Ovary (tissue), 3 donors: ENCODE data around the gene NENF.
"Not testable (repeated sequence)": the region's sequence is repeated elsewhere in the genome, so short reads cannot be mapped to it uniquely, and the experiment has no call there.

Experiments
- CTCF ChIP-seq, 3 donors: fragments of 450-650 bp in 2 of 3; fragments of 200-600 bp in 1 of 3; IDR thresholded peaks; one replicate each; pipeline versions ENCODE4 v1.5.1 to v1.8.0; 2016 to 2022; ENCODE audit warnings: antibody characterized with exemption in 3 of 3, mild to moderate bottlenecking in 1 of 3
- EP300 ChIP-seq: sonication (generic); formaldehyde crosslinking; IDR thresholded peaks from one replicate; pipeline ENCODE4 v1.6.1; 2017; ENCODE audit warnings: antibody characterized with exemption
- donor health status: DM: no; HTN: no; CAD: no.

DNA sequence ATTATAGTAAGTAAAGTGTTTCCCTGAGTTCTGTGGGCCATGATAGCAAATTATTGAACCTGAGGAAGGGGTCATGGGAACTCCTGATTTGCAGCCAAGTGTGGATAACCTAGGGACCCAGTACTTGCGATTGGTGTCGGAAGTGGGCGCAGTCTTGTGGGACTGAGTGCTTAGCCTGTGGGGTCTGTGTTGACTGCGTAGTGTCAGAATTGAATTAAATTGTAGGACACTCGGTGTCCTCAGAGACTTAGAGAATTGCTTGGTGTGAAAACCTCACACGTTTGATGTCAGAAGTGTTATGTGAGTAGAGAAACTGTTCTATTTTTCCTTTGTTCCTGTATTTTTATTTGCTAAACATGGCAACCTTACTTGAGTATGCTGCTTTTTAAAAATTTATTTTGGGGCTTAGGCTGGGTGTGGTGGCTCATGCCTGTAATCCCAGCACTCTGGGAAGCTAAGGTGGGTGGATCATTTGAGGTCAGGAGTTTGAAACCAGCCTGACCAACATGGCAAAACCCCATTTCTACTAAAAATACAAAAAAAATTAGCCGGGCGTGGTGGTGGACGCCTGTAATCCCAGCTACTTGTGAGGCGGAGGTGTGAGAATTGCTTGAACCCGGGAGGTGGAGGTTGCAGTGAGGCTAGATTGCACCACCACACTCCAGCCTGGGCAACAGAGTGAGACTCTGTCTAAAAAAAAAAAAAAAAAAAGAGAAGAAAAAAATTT lies 48.2 kb downstream of the NENF start:
- TF ChIP-seq CTCF (IDR thresholded peaks at IDR 0.05); EP300: not testable (repeated sequence)
